ENCODE results near the gene FRAT2. TPM values are rescaled to one million over a fixed set of nuclear protein-coding genes. Genes with fewer than 3 reads are reported as not detected.

Gene FRAT2
- total and polyA plus RNA-seq, 10 of the 15 experiments (the other 5 are each of a cell fraction or from before 2014, with no cell fraction given): 0.69 to 5.9 (median 3.8) TPM

DNA sequence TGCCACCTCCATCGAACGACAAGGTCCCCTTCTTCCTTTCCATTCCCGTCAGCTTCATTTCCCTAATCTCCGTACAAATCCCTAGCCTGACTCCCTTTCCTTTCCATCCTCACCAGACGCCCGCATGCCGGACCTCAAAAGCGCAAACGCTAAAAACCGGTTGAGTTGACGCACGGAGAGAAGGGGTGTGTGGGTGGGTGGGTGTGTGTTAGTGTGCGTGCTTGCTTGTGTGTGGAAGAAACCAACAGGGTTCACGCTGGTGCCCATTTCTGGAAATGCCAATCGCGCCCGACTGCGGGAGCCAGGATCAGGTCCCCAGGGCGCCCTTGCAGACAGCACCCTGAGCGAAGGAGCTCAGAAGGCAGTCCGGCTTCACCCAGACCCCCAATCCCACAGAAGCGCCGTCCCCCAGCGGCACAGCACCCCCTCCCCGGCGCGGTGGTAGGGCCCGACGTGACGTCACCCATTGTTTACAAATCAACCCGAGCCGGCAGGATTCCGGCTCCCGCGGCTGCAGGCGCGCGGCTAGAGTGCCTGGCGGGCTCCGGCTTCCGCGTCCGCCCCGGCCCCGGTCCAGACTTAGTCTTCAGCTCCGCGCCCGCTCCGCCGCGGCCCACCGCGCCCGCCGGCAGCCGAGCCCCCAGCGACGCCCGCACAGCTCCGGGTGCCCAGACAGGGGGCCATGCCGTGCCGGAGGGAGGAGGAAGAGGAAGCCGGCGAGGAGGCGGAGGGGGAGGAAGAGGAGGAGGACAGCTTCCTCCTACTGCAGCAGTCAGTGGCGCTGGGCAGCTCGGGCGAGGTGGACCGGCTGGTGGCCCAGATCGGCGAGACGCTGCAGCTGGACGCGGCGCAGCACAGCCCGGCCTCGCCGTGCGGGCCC lies 15.5 kb downstream of the FRAT2 start, which contains the start of gene FRAT1 (continued):
- TF ChIP-seq, protein P1, sequence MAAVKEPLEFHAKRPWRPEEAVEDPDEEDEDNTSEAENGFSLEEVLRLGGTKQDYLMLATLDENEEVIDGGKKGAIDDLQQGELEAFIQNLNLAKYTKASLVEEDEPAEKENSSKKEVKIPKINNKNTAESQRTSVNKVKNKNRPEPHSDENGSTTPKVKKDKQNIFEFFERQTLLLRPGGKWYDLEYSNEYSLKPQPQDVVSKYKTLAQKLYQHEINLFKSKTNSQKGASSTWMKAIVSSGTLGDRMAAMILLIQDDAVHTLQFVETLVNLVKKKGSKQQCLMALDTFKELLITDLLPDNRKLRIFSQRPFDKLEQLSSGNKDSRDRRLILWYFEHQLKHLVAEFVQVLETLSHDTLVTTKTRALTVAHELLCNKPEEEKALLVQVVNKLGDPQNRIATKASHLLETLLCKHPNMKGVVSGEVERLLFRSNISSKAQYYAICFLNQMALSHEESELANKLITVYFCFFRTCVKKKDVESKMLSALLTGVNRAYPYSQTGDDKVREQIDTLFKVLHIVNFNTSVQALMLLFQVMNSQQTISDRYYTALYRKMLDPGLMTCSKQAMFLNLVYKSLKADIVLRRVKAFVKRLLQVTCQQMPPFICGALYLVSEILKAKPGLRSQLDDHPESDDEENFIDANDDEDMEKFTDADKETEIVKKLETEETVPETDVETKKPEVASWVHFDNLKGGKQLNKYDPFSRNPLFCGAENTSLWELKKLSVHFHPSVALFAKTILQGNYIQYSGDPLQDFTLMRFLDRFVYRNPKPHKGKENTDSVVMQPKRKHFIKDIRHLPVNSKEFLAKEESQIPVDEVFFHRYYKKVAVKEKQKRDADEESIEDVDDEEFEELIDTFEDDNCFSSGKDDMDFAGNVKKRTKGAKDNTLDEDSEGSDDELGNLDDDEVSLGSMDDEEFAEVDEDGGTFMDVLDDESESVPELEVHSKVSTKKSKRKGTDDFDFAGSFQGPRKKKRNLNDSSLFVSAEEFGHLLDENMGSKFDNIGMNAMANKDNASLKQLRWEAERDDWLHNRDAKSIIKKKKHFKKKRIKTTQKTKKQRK (IDR thresholded peaks at IDR 0.05; ENCODE audit: low read depth, low read length): no peak
- TF ChIP-seq BRCA1 (IDR thresholded peaks at IDR 0.05; ENCODE audit: low read depth, low read length) (no peak), BCLAF1 (IDR thresholded peaks at IDR 0.05) (peak; percentile 96), MYC (IDR thresholded peaks at IDR 0.05; ENCODE audit: insufficient read depth, insufficient read length, insufficient replicate concordance, low read length, severe bottlenecking) (no peak), NR2F1 (conservative IDR thresholded peaks at IDR 0.05) (no peak), CBX3 (IDR thresholded peaks at IDR 0.05; ENCODE audit: borderline replicate concordance, low read depth) (no peak), KLF5 (IDR thresholded peaks at IDR 0.05; ENCODE audit: partially characterized antibody) (peak; percentile 99), STAT3 (IDR thresholded peaks at IDR 0.05; ENCODE audit: low read depth, low read length) (no peak), RUNX3 (IDR thresholded peaks at IDR 0.05; ENCODE audit: low read length) (peak; percentile 25; the same call in 1 of the 2 replicates), SREBF1 (IDR thresholded peaks at IDR 0.05; ENCODE audit: low read length) (peak; percentile 96), JUND (IDR thresholded peaks at IDR 0.05; ENCODE audit: low read depth, low read length) (peak; percentile 98), MXI1 (IDR thresholded peaks at IDR 0.05; ENCODE audit: low read depth, low read length) (peak; percentile 52), CBFB (IDR thresholded peaks at IDR 0.05; ENCODE audit: low read depth) (peak; percentile 50; the same call in 1 of the 2 replicates), GATAD2B (conservative IDR thresholded peaks at IDR 0.05; ENCODE audit: low read depth) (peak; percentile 89; the same call in 1 of the 2 replicates)
- TF ChIP-seq, protein P2, sequence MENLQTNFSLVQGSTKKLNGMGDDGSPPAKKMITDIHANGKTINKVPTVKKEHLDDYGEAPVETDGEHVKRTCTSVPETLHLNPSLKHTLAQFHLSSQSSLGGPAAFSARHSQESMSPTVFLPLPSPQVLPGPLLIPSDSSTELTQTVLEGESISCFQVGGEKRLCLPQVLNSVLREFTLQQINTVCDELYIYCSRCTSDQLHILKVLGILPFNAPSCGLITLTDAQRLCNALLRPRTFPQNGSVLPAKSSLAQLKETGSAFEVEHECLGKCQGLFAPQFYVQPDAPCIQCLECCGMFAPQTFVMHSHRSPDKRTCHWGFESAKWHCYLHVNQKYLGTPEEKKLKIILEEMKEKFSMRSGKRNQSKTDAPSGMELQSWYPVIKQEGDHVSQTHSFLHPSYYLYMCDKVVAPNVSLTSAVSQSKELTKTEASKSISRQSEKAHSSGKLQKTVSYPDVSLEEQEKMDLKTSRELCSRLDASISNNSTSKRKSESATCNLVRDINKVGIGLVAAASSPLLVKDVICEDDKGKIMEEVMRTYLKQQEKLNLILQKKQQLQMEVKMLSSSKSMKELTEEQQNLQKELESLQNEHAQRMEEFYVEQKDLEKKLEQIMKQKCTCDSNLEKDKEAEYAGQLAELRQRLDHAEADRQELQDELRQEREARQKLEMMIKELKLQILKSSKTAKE (IDR thresholded peaks at IDR 0.05; ENCODE audit: low read depth, poor library complexity, severe bottlenecking): peak; percentile 78
